K562 (cell line): ENCODE measurements around the gene EHBP1L1. TPM values are rescaled to one million over a fixed set of nuclear protein-coding genes. Genes with fewer than 3 reads are reported as not detected.

Experiments
- C11orf30 ChIP-seq: fragments of 450-650 bp; IDR thresholded peaks from 2 replicates; pipeline ENCODE4 v1.6.1; 2016; ENCODE audit warnings: low read depth, mild to moderate bottlenecking
- CREB1 ChIP-seq, 2 experiments: sonication (generic) in 1 of 2; formaldehyde crosslinking in 1 of 2; IDR thresholded peaks; 2 replicates each; pipeline versions ENCODE4 v1.6.1 to v1.8.0; 2012 to 2022; ENCODE audit warnings: inconsistent platforms in 1 of 2, mild to moderate bottlenecking in 1 of 2, missing genetic modification reagents in 1 of 2, moderate library complexity in 1 of 2
- DNMT1 ChIP-seq: fragments of 450-650 bp; IDR thresholded peaks from 2 replicates; pipeline ENCODE4 v1.6.1; 2016; ENCODE audit warnings: antibody characterized with exemption, mild to moderate bottlenecking
- ELF2 ChIP-seq: fragments of 250-450 bp; sonication (Bioruptor Pico); IDR thresholded peaks from 2 replicates; pipeline ENCODE4 v1.5.0; 2021; ENCODE audit warnings: mild to moderate bottlenecking
- HMGXB4 ChIP-seq: sonication (generic); formaldehyde crosslinking; IDR thresholded peaks from 2 replicates; pipeline ENCODE4 v1.8.1; 2023; ENCODE audit warnings: mild to moderate bottlenecking, missing genetic modification reagents
- RBM14 ChIP-seq: fragments of 200-400 bp; formaldehyde crosslinking; IDR thresholded peaks from 2 replicates; pipeline ENCODE4 v1.6.1; 2018; ENCODE audit warnings: low read depth, mild to moderate bottlenecking, low read length, moderate library complexity, borderline replicate concordance; ENCODE audit not compliant: insufficient read depth
- STAT5A ChIP-seq: IDR thresholded peaks from 2 replicates; pipeline ENCODE4 v1.6.1; 2012; ENCODE audit warnings: low read length, inconsistent platforms, borderline replicate concordance
- STAT5B ChIP-seq: fragments of 250-450 bp; sonication (Bioruptor Pico); IDR thresholded peaks from 2 replicates; pipeline ENCODE4 v1.8.0; 2021; ENCODE audit warnings: mild to moderate bottlenecking, inconsistent platforms
- ZMIZ1 ChIP-seq, 2 experiments: fragments of 150-350 bp in 1 of 2; IDR thresholded peaks; 2 replicates each; pipeline ENCODE4 v1.6.1; 2012 to 2016; ENCODE audit warnings: low read depth in 2 of 2, low read length in 2 of 2, mild to moderate bottlenecking in 1 of 2, moderate library complexity in 1 of 2
- ZNF445 ChIP-seq: fragments of 250-450 bp; sonication (Bioruptor Pico); IDR thresholded peaks from 2 replicates; pipeline ENCODE4 v1.4.0; 2020; ENCODE audit warnings: low read depth, mild to moderate bottlenecking, moderate library complexity
- ZNF586 ChIP-seq: fragments of 450-650 bp; formaldehyde crosslinking; conservative IDR thresholded peaks from 2 replicates; pipeline ENCODE4 v1.4.0; 2020; ENCODE audit warnings: mild to moderate bottlenecking, moderate library complexity
- ZNF778 ChIP-seq: fragments of 450-650 bp; formaldehyde crosslinking; IDR thresholded peaks from 2 replicates; pipeline ENCODE4 v1.4.0; 2020; ENCODE audit warnings: mild to moderate bottlenecking, moderate library complexity
- polyA plus RNA-seq, 8 experiments: library from polyadenylated mRNA; depleted of rRNA in 4 of 8; stranded (reverse) in 5 of 8; unstranded in 3 of 8; fragments of >200 nt; fragmentation: Nextera tagmentation in 2 of 8; fragmentation: Illumina TruSeq in 1 of 8; extraction: Ambion mirVana in 2 of 8; extraction: Trizol in 1 of 8; gene quantifications; 2 replicates each; pipeline versions ENCODE4 v1.2.1 to v1.2.3, GENCODE V29; 2011 to 2014; ENCODE audit warnings: inconsistent platforms in 1 of 8, missing spikeins in 1 of 8
- total RNA-seq, 7 experiments: library from RNA; depleted of rRNA in 6 of 7; stranded (reverse); fragments of >200 nt in 6 of 7; fragmentation: Illumina TruSeq in 2 of 7; extraction: Trizol in 2 of 7; gene quantifications; 2 replicates each; pipeline versions ENCODE4 v1.2.1 to v1.2.3, GENCODE V29; 2011 to 2021; ENCODE audit warnings: low replicate concordance in 1 of 7
- TF ChIP-seq, protein P1 (sequence below), 2 experiments: fragments of 450-650 bp; IDR thresholded peaks; 2 replicates each; pipeline ENCODE4 v1.6.1; 2016; ENCODE audit warnings: mild to moderate bottlenecking in 2 of 2, borderline replicate concordance in 1 of 2, low read depth in 1 of 2, moderate library complexity in 1 of 2

Gene EHBP1L1
- total and polyA plus RNA-seq, 9 of the 15 experiments (the other 6 are each of a cell fraction or from before 2014, with no cell fraction given) = 0.03 to 87.1 (median 26.3) TPM

DNA sequence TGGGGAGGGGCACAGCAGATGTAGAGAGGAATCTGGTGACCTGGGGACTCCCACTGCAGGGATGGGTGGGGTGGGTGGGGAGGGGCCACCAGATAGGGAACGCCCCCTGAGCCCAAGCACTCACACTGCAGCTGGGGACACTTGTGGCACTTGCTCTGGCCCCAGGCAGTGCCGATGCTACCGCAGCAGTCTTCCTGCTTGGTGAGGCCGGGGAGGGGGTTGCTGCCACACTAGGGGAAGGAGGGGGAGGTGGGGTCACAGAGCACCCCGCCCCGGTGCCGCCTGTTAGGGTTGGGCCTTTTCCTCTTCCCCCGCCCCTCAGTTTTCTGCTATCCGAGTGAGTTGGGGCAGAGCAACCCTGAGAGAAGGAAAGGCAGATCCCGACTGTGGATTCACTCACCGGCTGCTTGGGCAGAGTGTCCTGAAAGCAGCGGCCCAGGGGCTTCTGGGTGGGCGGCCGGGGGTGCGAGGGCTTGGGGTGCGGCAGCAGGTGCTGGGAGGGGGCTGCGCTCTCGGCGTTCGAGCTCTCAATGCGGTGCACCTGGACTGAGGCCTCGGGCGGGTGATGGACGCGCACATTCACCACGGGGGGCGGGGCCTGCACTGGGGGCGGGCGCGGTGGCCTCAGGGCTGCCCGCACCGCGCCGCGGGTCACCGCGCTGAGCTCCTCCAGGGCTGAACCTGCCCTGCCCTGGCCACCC is 22.4 kb upstream of the EHBP1L1 start (continued):
- TF ChIP-seq, protein P1, sequence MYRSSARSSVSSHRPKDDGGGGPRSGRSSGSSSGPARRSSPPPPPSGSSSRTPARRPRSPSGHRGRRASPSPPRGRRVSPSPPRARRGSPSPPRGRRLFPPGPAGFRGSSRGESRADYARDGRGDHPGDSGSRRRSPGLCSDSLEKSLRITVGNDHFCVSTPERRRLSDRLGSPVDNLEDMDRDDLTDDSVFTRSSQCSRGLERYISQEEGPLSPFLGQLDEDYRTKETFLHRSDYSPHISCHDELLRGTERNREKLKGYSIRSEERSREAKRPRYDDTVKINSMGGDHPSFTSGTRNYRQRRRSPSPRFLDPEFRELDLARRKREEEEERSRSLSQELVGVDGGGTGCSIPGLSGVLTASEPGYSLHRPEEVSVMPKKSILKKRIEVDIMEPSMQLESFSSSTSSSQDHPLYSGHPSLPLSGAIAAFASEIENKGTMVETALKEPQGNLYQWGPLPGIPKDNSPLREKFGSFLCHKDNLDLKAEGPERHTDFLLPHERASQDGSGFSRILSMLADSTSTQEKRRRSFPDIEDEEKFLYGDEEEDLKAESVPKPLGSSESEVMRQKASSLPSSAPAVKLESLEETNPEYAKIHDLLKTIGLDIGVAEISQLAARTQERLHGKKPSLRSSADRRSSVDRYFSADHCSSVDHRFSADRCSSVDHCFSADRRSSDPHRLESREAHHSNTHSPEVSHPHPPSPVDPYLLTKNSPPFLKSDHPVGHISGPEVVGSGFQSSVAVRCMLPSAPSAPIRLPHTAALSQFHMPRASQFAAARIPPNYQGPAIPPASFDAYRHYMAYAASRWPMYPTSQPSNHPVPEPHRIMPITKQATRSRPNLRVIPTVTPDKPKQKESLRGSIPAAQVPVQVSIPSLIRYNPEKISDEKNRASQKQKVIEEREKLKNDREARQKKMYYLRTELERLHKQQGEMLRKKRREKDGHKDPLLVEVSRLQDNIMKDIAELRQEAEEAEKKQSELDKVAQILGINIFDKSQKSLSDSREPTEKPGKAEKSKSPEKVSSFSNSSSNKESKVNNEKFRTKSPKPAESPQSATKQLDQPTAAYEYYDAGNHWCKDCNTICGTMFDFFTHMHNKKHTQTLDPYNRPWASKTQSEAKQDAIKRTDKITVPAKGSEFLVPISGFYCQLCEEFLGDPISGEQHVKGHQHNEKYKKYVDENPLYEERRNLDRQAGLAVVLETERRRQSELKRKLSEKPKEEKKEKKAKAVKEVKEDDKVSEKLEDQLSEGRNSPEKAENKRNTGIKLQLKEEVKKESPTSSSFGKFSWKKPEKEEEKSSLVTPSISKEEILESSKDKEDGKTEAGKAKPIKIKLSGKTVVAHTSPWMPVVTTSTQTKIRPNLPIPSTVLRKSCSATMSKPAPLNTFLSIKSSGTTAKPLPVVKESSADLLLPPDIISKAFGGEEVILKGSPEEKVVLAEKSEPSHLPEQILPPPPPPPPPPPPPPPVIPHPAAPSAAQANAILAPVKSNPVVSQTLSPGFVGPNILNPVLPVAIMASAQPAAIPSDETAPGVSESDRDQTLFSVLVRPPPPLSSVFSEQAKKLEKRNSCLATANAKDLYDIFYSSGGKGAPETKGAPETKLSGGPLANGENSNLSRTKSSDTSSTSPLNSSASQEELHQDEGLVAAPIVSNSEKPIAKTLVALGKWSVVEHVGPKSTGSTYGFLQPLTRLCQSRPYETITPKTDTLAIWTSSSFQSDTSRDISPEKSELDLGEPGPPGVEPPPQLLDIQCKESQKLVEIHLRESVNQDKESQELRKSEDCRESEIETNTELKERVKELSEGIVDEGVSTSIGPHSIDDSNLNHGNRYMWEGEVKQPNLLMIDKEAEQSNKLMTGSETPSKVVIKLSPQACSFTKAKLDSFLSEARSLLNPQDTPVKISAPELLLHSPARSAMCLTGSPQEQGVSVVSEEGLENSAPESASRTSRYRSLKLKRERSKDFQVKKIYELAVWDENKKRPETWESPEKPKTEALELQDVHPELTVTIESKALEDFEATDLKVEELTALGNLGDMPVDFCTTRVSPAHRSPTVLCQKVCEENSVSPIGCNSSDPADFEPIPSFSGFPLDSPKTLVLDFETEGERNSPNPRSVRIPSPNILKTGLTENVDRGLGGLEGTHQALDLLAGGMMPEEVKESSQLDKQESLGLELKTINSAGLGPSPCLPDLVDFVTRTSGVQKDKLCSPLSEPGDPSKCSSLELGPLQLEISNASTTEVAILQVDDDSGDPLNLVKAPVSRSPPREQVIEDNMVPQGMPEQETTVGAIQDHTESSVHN (IDR thresholded peaks at IDR 0.05; ENCODE audit: borderline replicate concordance in 1 of 2, low read depth in 1 of 2) = no peak
- no peak for TF ChIP-seq STAT5A
- TF ChIP-seq ELF2 = no peak
- TF ChIP-seq RBM14 = no peak
- TF ChIP-seq DNMT1 = no peak
- TF ChIP-seq STAT5B = no peak
- TF ChIP-seq C11orf30 = no peak
- no peak for TF ChIP-seq CREB1 (IDR thresholded peaks at IDR 0.05)
- TF ChIP-seq CREB1 (CRISPR knock-in tag; IDR thresholded peaks at IDR 0.05) = no peak
- TF ChIP-seq ZNF445 = no peak
- no peak for TF ChIP-seq ZMIZ1 (IDR thresholded peaks at IDR 0.05; ENCODE audit: low read depth in 2 of 2, low read length in 2 of 2)
- no peak for TF ChIP-seq ZNF778 (CRISPR knock-in tag)
- no peak for TF ChIP-seq HMGXB4
- no peak for TF ChIP-seq ZNF586 (CRISPR knock-in tag)
